ENCODE data around the gene EQTN. TPM values are rescaled to one million over a fixed set of nuclear protein-coding genes. Genes with fewer than 3 reads are reported as not detected.

EQTN gene
- not detected in 2 replicates for total RNA-seq

GRCh38 chr9:27297050-27297449 is at the start of gene EQTN:
EQTN (minus strand) TSS chr9:27297150; CDS start chr9:27297055, 95 bp downstream.

Other genes starting within 250 kb of the EQTN start
- 3.1 and 3.6 TPM in 2 replicates for gene TEK, start 187.9 kb downstream of the EQTN start, total RNA-seq
- gene IFNK, start 227.1 kb upstream of the EQTN start, total RNA-seq = 0.12 TPM in 1 of 2 replicates, not detected in the other
- 0.12 and 0.33 TPM in 2 replicates for gene MOB3B, start 232.7 kb upstream of the EQTN start, total RNA-seq